ENCODE measurements around the gene ZC2HC1C.

The ZC2HC1C gene

GRCh38 chr14:75040507-75040906 is 28.9 kb upstream of the ZC2HC1C start:
- DNase-seq (ENCODE audit: extremely low read depth, low read depth): no peak
- TF ChIP-seq CTCF (IDR thresholded peaks at IDR 0.05; ENCODE audit: low read depth, low read length): no peak

- TF ChIP-seq CTCF (IDR thresholded peaks at IDR 0.05; ENCODE audit: low read depth, low read length): no peak
- DNase-seq (ENCODE audit: extremely low read depth, low read depth): no peak
These were observed 28.5 kb upstream of the ZC2HC1C start for GRCh38 chr14:75040959-75041358.

- DNase-seq (ENCODE audit: extremely low read depth, low read depth): no peak
These were observed 27.8 kb upstream of the ZC2HC1C start for GRCh38 chr14:75041613-75042012.

DNA sequence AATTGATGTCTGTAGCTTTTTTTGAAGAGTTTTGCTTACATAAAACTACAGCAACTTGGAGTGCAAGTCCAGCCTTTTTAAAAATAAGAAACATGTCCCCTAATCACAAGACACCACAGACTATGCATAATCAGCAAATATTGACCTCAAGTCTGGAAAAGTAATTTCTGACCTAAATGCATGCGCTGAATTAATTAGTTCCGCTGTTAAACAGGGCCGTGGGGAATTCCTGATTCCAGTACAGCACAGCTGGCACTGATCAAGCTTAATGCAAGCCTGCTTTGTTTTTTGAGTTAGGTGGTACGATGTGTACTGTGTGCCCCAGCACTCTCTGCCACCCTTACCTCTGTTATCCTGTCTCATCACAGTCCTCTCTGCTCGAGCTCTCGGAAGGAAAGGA is 27.4 kb upstream of the ZC2HC1C start:
- TF ChIP-seq CTCF (IDR thresholded peaks at IDR 0.05; ENCODE audit: low read depth, low read length): no peak
- DNase-seq (ENCODE audit: extremely low read depth, low read depth): no peak

More at GRCh38 chr14:75041613-75042012, 27.8 kb upstream of the ZC2HC1C start:
- TF ChIP-seq CTCF (IDR thresholded peaks at IDR 0.05; ENCODE audit: low read depth, low read length): no peak

DNA sequence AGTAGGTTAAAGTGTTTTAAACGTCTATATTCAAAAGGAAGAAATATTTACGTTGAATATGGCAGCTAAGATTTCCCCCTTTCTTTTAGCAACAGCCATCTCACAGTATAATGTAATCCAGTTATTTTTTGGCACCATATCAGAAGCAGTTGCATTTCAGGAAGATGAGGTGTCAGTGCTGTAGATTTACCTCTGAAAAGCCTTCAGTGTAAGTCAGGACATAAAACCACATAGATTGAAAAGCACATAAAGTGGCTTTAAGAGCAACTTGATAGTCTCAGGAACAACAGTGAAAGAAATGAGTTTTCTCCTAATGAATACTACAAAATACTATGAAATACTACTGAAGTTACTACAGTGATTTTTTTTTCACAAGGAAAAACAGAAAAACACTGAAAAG is 25.1 kb upstream of the ZC2HC1C start:
- no peak for DNase-seq (ENCODE audit: extremely low read depth, low read depth)
- TF ChIP-seq CTCF (IDR thresholded peaks at IDR 0.05; ENCODE audit: low read depth, low read length): no peak

DNA sequence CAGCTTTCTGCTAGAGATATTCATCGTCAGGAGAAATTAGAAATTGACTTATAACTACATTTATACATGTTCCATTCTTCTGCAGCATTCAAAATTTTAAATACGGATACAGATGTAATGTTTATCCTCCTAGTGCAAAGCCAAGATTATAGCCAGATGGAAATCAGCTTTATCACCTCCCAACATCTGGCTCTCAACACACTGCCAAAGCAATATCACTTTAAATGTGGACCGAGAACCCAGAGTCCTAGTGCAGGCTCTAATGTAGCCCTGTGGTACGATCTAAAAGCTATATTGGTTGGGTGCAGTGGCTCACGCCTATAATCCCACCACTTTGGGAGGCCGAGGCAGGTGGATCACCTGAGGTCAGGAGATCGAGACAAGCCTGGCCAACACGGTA is 24.7 kb upstream of the ZC2HC1C start:
- no peak for TF ChIP-seq CTCF (IDR thresholded peaks at IDR 0.05; ENCODE audit: low read depth, low read length)
- DNase-seq (ENCODE audit: extremely low read depth, low read depth): no peak

- TF ChIP-seq CTCF (IDR thresholded peaks at IDR 0.05; ENCODE audit: low read depth, low read length): no peak
- no peak for DNase-seq (ENCODE audit: extremely low read depth, low read depth)
These were observed 23.2 kb upstream of the ZC2HC1C start for GRCh38 chr14:75046275-75046674.

All from AG09319 (cell line).